H9 (cell line): ENCODE results near the gene STAC2. TPM values are rescaled to one million over a fixed set of nuclear protein-coding genes. Genes with fewer than 3 reads are reported as not detected.

ENCODE experiments used
- DNase-seq: peaks from one replicate; pipeline ENCODE4 v3.0.0-alpha.2; 2017
- H2AFZ ChIP-seq: one replicate; pipeline ENCODE4 v1.6.1; 2013; ENCODE audit warnings: mild to moderate bottlenecking, low read length, control low read depth, moderate library complexity
- H2AK5ac ChIP-seq: 2 replicates; pipeline ENCODE4 v1.6.1; 2013; ENCODE audit warnings: low read length, control low read depth, mixed read lengths; ENCODE audit not compliant: insufficient read length
- H2BK120ac ChIP-seq: one replicate; pipeline ENCODE4 v1.6.1; 2013; ENCODE audit warnings: low read depth, mild to moderate bottlenecking, low read length, control low read depth, inconsistent platforms; ENCODE audit not compliant: poor library complexity, severe bottlenecking
- H2BK12ac ChIP-seq: 2 replicates; pipeline ENCODE4 v1.6.1; 2013; ENCODE audit warnings: low read length, control low read depth, mixed read lengths, low read depth; ENCODE audit not compliant: insufficient read length
- H2BK15ac ChIP-seq: 2 replicates; pipeline ENCODE4 v1.6.1; 2013; ENCODE audit warnings: low read depth, low read length, control low read depth
- H2BK20ac ChIP-seq: one replicate; pipeline ENCODE4 v1.6.1; 2013; ENCODE audit warnings: low read depth, mild to moderate bottlenecking, low read length, control low read depth, inconsistent platforms; ENCODE audit not compliant: poor library complexity, severe bottlenecking
- H2BK5ac ChIP-seq: 2 replicates; pipeline ENCODE4 v1.6.1; 2013; ENCODE audit warnings: low read length, control low read depth, mixed read lengths; ENCODE audit not compliant: insufficient read length
- H3K14ac ChIP-seq: 2 replicates; pipeline ENCODE4 v1.6.1; 2013; ENCODE audit warnings: low read length, control low read depth; ENCODE audit not compliant: insufficient read depth
- H3K18ac ChIP-seq: 2 replicates; pipeline ENCODE4 v1.6.1; 2013; ENCODE audit warnings: low read depth, mild to moderate bottlenecking, mixed read lengths, low read length, control low read depth; ENCODE audit not compliant: insufficient read length
- H3K23ac ChIP-seq: 2 replicates; pipeline ENCODE4 v1.6.1; 2013; ENCODE audit warnings: low read length, control low read depth, mixed read lengths, low read depth; ENCODE audit not compliant: insufficient read length
- H3K23me2 ChIP-seq: 2 replicates; pipeline ENCODE4 v1.6.1; 2013; ENCODE audit warnings: low read depth, mild to moderate bottlenecking, mixed read lengths, low read length, control low read depth; ENCODE audit not compliant: insufficient read length, poor library complexity, severe bottlenecking
- H3K27ac ChIP-seq: 2 replicates; pipeline ENCODE4 v1.5.1; 2013; ENCODE audit warnings: low read length, control low read depth, mixed read lengths, low read depth; ENCODE audit not compliant: insufficient read length
- H3K27me3 ChIP-seq: 2 replicates; pipeline ENCODE4 v1.6.1; 2013; ENCODE audit warnings: low read length, control low read depth, inconsistent platforms; ENCODE audit not compliant: insufficient read depth
- H3K4ac ChIP-seq: 2 replicates; pipeline ENCODE4 v1.6.1; 2013; ENCODE audit warnings: low read depth, mild to moderate bottlenecking, control low read depth, inconsistent platforms, low read length, moderate library complexity
- H3K4me1 ChIP-seq: 2 replicates; pipeline ENCODE4 v1.6.1; 2013; ENCODE audit warnings: low read length, control low read depth, inconsistent platforms; ENCODE audit not compliant: insufficient read depth
- H3K4me2 ChIP-seq: 2 replicates; pipeline ENCODE4 v1.6.1; 2013; ENCODE audit warnings: low read length, control low read depth, mixed read lengths; ENCODE audit not compliant: insufficient read length, insufficient read depth
- H3K56ac ChIP-seq: 2 replicates; pipeline ENCODE4 v1.6.1; 2013; ENCODE audit warnings: low read depth, mild to moderate bottlenecking, mixed read lengths, low read length, control low read depth; ENCODE audit not compliant: insufficient read length
- H3K79me1 ChIP-seq: 2 replicates; pipeline ENCODE4 v1.6.1; 2013; ENCODE audit warnings: low read depth, mild to moderate bottlenecking, moderate library complexity, low read length, control low read depth, inconsistent platforms; ENCODE audit not compliant: insufficient read depth, poor library complexity, severe bottlenecking
- H3K79me2 ChIP-seq: 2 replicates; pipeline ENCODE4 v1.6.1; 2013; ENCODE audit warnings: low read length, control low read depth, inconsistent platforms; ENCODE audit not compliant: insufficient read depth
- H3K9ac ChIP-seq: 2 replicates; pipeline ENCODE4 v1.6.1; 2013; ENCODE audit warnings: low read length, control low read depth, mixed read lengths; ENCODE audit not compliant: insufficient read length; ENCODE audit errors: extremely low read depth
- H3K9me3 ChIP-seq: one replicate; pipeline ENCODE4 v1.6.1; 2013; ENCODE audit warnings: low read depth, low read length, inconsistent platforms; ENCODE audit not compliant: control insufficient read depth
- H3T11ph ChIP-seq: one replicate; pipeline ENCODE4 v1.6.1; 2013; ENCODE audit warnings: mild to moderate bottlenecking, low read length, control low read depth, inconsistent platforms
- H4K20me1 ChIP-seq: one replicate; pipeline ENCODE4 v1.6.1; 2013; ENCODE audit not compliant: control insufficient read depth, insufficient read length, insufficient read depth
- H4K5ac ChIP-seq: 2 replicates; pipeline ENCODE4 v1.6.1; 2013; ENCODE audit warnings: low read depth, mild to moderate bottlenecking, mixed read lengths, low read length, control low read depth; ENCODE audit not compliant: insufficient read length
- H4K8ac ChIP-seq: replicated peaks from 2 replicates; pipeline ENCODE4 v1.6.1; 2013; ENCODE audit warnings: low read length, control low read depth, mixed read lengths, low read depth; ENCODE audit not compliant: insufficient read length
- H4K91ac ChIP-seq: 2 replicates; pipeline ENCODE4 v1.6.1; 2013; ENCODE audit warnings: low read depth, mild to moderate bottlenecking, moderate library complexity, mixed read lengths, low read length, control low read depth; ENCODE audit not compliant: insufficient read length
- H3K27ac Mint-ChIP-seq, 3 experiments: 2 replicates in 2 of 3; 3 replicates in 1 of 3; pipeline ENCODE4 v1.8.0; 2020 to 2021; ENCODE audit warnings: mixed read lengths in 3 of 3, mild to moderate bottlenecking in 1 of 3, moderate library complexity in 1 of 3
- H3K27me3 Mint-ChIP-seq: 2 replicates; pipeline ENCODE4 v1.8.0; 2021; ENCODE audit warnings: low read depth, mild to moderate bottlenecking, moderate library complexity, mixed read lengths
- H3K36me3 Mint-ChIP-seq, 3 experiments: 2 replicates in 2 of 3; 3 replicates in 1 of 3; pipeline ENCODE4 v1.8.0; 2020 to 2021; ENCODE audit warnings: low read depth in 3 of 3, mixed read lengths in 3 of 3; ENCODE audit not compliant: insufficient read depth in 1 of 3
- H3K4me1 Mint-ChIP-seq, 2 experiments: 2 replicates each; pipeline ENCODE4 v1.8.0; 2020; ENCODE audit warnings: mixed read lengths in 2 of 2
- H3K4me3 Mint-ChIP-seq, 2 experiments: 2 replicates in 1 of 2; 3 replicates in 1 of 2; pipeline ENCODE4 v1.8.0; 2020 to 2021; ENCODE audit warnings: mild to moderate bottlenecking in 2 of 2, mixed read lengths in 2 of 2, moderate library complexity in 1 of 2
- H3K9me3 Mint-ChIP-seq, 2 experiments: 2 replicates in 1 of 2; 3 replicates in 1 of 2; pipeline ENCODE4 v1.8.0; 2020; ENCODE audit warnings: mild to moderate bottlenecking in 2 of 2, mixed read lengths in 2 of 2, moderate library complexity in 1 of 2
- CTCF ChIP-seq: fragments of 200-600 bp; sonication (generic); conservative IDR thresholded peaks from 3 replicates; pipeline ENCODE4 v1.8.0; 2021; ENCODE audit warnings: antibody characterized with exemption, mild to moderate bottlenecking
- WGBS: extraction: QIAGEN DNeasy Blood & Tissue Kit; methylation state at CpG from one replicate; pipeline ENCODE4 v1.1.7; 2013; ENCODE audit warnings: missing lambda C conversion rate, low lambda C conversion rate, mixed read lengths; ENCODE audit not compliant: insufficient read length; ENCODE audit errors: extremely low coverage; 5-methylcytosine and 5-hydroxymethylcytosine counted together
- total RNA-seq: library from RNA; stranded (reverse); gene quantifications from 2 replicates; pipeline ENCODE4 v1.2.1, GENCODE V29; 2021

Gene STAC2
- total RNA-seq, 1 experiment from 2014 or later, result 2.5 TPM

GRCh38 chr17:39243155-39243554 is 17.4 kb upstream of the STAC2 start:
- Histone ChIP-seq H3K4ac (no peak overlapping the region), H3K56ac (no peak overlapping the region), H3K9me3 (no peaks in the 10 kb centered on the region), H3K14ac (no peak overlapping the region), H4K5ac (no peak overlapping the region), H3K23me2 (no peaks in the 10 kb centered on the region), H3K9ac (no peak overlapping the region), H3K4me1 (no peaks in the 10 kb centered on the region), H4K8ac (no peak overlapping the region), H2BK15ac (no peak overlapping the region), H3K79me2 (no peaks in the 10 kb centered on the region), H4K91ac (no peak overlapping the region), H3T11ph (no peak overlapping the region), H3K27ac (no peak overlapping the region), H2AFZ (no peak overlapping the region), H3K23ac (no peak overlapping the region), H3K18ac (no peak overlapping the region), H2BK20ac (no peak overlapping the region), H3K4me2 (no peak overlapping the region), H4K20me1 (no peaks in the 10 kb centered on the region), H3K79me1 (no peaks in the 10 kb centered on the region), H3K27me3 (no peaks in the 10 kb centered on the region), H2BK5ac (no peak overlapping the region), H2BK120ac (no peak overlapping the region), H2AK5ac (no peak overlapping the region), H2BK12ac (no peak overlapping the region)
- no CpG with 5 or more reads among the region's 8 CpGs for WGBS
- no peak overlapping the region for H3K27ac Mint-ChIP-seq
- no peak for TF ChIP-seq CTCF
- H3K36me3 Mint-ChIP-seq, result no peaks in the 10 kb centered on the region
- no peaks in the 10 kb centered on the region; a peak in 1 of 5 replicates for H3K9me3 Mint-ChIP-seq
- peaks cover 2% of the 10 kb centered on the region; the same call in 1 of the 2 replicates for H3K27me3 Mint-ChIP-seq
- H3K4me1 Mint-ChIP-seq, result peaks cover 14 to 28% of the 10 kb centered on the region in 2 experiments
- DNase-seq, result no peak
- H3K4me3 Mint-ChIP-seq, result no peak overlapping the region
